RWPE1 (cell line): ENCODE results near the gene SLC35E4.

Experiments
- CTCF ChIA-PET: fragments of 350-600 bp; sonication (Branson Sonifier 250); formaldehyde crosslinking; extraction: SDS; loops from one replicate; lab custom pipeline; 2021; lab: Yijun Ruan, JAX
- POLR2A ChIA-PET: fragments of 400-600 bp; formaldehyde crosslinking; extraction: SDS; loops from one replicate; lab custom pipeline; 2020; ENCODE audit warnings: antibody characterized with exemption; ENCODE audit not compliant: low non-redundant PET; lab: Yijun Ruan, JAX
- DNase-seq: peaks from one replicate; pipeline ENCODE4 v3.0.0; 2012; ENCODE audit warnings: low spot score
- H3K27ac ChIP-seq: fragments of 450-650 bp; 2 replicates; pipeline ENCODE4 v1.5.1; 2017
- CTCF ChIP-seq: fragments of 450-650 bp; conservative IDR thresholded peaks from 2 replicates; pipeline ENCODE4 v1.5.1; 2017; ENCODE audit warnings: low read depth, mild to moderate bottlenecking

Gene SLC35E4

GRCh38 chr22:30652852-30653251 lies 17.3 kb downstream of the SLC35E4 start:
- POLR2A ChIA-PET, result no interaction called here
- CTCF ChIA-PET, result no interaction called here
- no peak overlapping the region for H3K27ac ChIP-seq
- no peak for DNase-seq
- TF ChIP-seq CTCF, result no peak

GRCh38 chr22:30654361-30654760 lies 18.8 kb downstream of the SLC35E4 start:
- DNase-seq, result no peak
- ChIA-PET CTCF (no interaction called here), POLR2A (no interaction called here)
- no peak for TF ChIP-seq CTCF
- no peak overlapping the region for H3K27ac ChIP-seq

- DNase-seq, result no peak
- ChIA-PET CTCF (no interaction called here), POLR2A (no interaction called here)
- H3K27ac ChIP-seq, result no peak overlapping the region
- TF ChIP-seq CTCF, result no peak
Observed at GRCh38 chr22:30655532-30655931, 20.0 kb downstream of the SLC35E4 start.

GRCh38 chr22:30662040-30662439 lies 26.5 kb downstream of the SLC35E4 start:
- no peak overlapping the region for H3K27ac ChIP-seq
- CTCF ChIA-PET, result interaction anchor here (0.7 kb wide), 1 partner anchor 10 kb away, joined by 4 read pairs; no protein-coding TSS in a partner anchor
- POLR2A ChIA-PET, result no interaction called here
- TF ChIP-seq CTCF, result no peak
- no peak for DNase-seq

- H3K27ac ChIP-seq, result no peak overlapping the region
- POLR2A ChIA-PET, result no interaction called here
- TF ChIP-seq CTCF, result no peak
- DNase-seq, result no peak
- CTCF ChIA-PET, result no interaction called here
Observed at GRCh38 chr22:30664798-30665197, 29.2 kb downstream of the SLC35E4 start.

- ChIA-PET POLR2A (no interaction called here), CTCF (no interaction called here)
- no peak for DNase-seq
- TF ChIP-seq CTCF, result no peak
- H3K27ac ChIP-seq, result no peak overlapping the region
Observed at GRCh38 chr22:30665266-30665665, 29.7 kb downstream of the SLC35E4 start.

GRCh38 chr22:30665786-30666185 lies 30.2 kb downstream of the SLC35E4 start:
- no peak overlapping the region for H3K27ac ChIP-seq
- CTCF ChIA-PET, result no interaction called here
- no peak for TF ChIP-seq CTCF
- no peak for DNase-seq
- POLR2A ChIA-PET, result no interaction called here
